ENCODE results near the gene LURAP1L. TPM values are rescaled to one million over a fixed set of nuclear protein-coding genes. Genes with fewer than 3 reads are reported as not detected.

Gene LURAP1L
- total RNA-seq, 2 experiments from 2014 or later = not detected

GRCh38 chr9:12760758-12761157 is 14.1 kb upstream of the LURAP1L start:
- no peak for DNase-seq
- ChIA-PET CTCF (no interaction called here), POLR2A (no interaction called here)
- no peak overlapping the region for H3K4me3 Mint-ChIP-seq
- no peaks in the 10 kb centered on the region for H3K27me3 Mint-ChIP-seq
- no peak overlapping the region for H3K27ac Mint-ChIP-seq
- peaks cover 8% of the 10 kb centered on the region for H3K9me3 Mint-ChIP-seq
- H3K4me1 Mint-ChIP-seq = no peaks in the 10 kb centered on the region
- no peaks in the 10 kb centered on the region for H3K36me3 Mint-ChIP-seq (ENCODE audit: low read depth)

DNA sequence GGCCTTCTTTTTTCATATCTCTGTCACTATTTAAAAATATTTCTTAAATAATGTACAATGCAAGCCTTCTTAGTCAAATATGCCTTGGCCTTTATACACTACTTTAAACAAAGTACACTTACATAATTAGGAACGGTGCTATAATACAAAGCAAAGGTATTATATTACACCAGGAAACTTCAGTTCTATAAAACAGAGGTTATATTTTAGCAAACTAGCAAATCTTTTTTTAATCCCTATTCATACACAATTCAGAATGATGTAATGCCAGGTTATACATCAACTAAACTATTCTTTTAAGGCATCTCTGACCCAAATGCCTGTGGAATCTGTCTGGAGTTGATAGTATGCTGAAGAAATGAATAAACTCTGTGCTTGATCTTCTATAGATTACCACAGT is 10.7 kb upstream of the LURAP1L start:
- no peaks in the 10 kb centered on the region for H3K36me3 Mint-ChIP-seq (ENCODE audit: low read depth)
- ChIA-PET CTCF (interaction anchor here (0.7 kb wide), 1 partner anchor 10 kb away, joined by 5 read pairs; no protein-coding TSS in a partner anchor), POLR2A (no interaction called here)
- H3K9me3 Mint-ChIP-seq = peaks cover 3% of the 10 kb centered on the region
- H3K4me1 Mint-ChIP-seq = no peaks in the 10 kb centered on the region
- no peaks in the 10 kb centered on the region for H3K27me3 Mint-ChIP-seq
- DNase-seq = no peak
- no peak overlapping the region for H3K27ac Mint-ChIP-seq
- H3K4me3 Mint-ChIP-seq = no peak overlapping the region

DNA sequence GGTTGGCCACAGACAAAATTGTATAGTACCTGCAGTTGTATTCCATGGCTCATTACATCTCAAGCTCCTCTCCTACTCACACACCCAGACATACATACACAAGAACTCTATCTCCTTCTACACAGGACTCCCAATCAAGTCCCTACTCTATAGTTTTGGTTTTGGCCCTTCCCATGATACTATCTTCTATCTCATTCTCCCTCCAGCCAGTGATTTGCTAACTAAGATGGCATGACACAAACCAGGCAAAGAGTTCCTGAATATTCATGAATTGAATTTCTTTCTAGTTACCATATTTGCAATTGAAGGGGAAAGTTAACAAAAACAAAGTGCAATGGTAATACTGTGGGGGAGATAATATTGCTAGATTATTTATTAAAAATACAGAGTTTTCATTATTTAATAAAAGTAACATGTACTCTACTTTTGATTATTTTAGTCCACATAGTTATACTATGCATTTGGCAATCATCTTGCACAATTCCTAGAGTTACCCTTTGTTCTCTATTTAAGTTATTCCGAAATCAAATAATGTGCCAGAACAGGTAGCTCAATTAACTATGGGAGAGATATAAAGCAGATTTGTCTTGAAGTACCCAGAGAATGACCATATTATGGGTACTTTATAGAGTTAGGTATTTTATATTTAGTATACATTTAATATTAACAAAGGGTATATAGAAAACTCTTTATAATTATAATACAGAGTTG is 9.6 kb upstream of the LURAP1L start:
- Mint-ChIP-seq H3K27ac (no peak overlapping the region), H3K27me3 (no peaks in the 10 kb centered on the region), H3K4me3 (no peak overlapping the region), H3K4me1 (no peaks in the 10 kb centered on the region), H3K9me3 (peaks cover 3% of the 10 kb centered on the region), H3K36me3 (ENCODE audit: low read depth) (no peaks in the 10 kb centered on the region)
- POLR2A ChIA-PET = no interaction called here
- CTCF ChIA-PET = no interaction called here
- DNase-seq = no peak

DNA sequence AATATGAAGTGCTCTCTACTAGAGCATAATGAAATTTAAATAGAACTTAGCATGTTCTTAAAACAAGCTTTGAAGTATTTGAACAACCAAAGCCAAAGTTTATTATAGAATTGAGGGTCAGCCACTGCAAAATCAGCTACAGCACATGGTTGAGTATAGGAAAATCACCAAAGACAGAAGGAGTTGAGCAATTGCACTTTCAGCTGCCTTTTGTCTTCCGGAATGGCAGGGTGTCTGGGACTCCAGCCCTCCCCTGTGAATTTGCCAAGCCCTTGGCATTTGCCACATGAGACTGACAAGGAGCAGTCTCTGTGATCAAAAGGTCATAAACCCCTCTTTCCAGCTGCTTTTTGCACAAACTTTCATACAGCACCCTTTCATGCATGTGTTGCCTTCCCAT is 8.5 kb upstream of the LURAP1L start:
- Mint-ChIP-seq H3K9me3 (peaks cover 3% of the 10 kb centered on the region), H3K4me1 (no peaks in the 10 kb centered on the region), H3K27me3 (no peaks in the 10 kb centered on the region), H3K4me3 (no peak overlapping the region), H3K36me3 (ENCODE audit: low read depth) (no peaks in the 10 kb centered on the region), H3K27ac (no peak overlapping the region)
- CTCF ChIA-PET = no interaction called here
- POLR2A ChIA-PET = no interaction called here
- no peak for DNase-seq

DNA sequence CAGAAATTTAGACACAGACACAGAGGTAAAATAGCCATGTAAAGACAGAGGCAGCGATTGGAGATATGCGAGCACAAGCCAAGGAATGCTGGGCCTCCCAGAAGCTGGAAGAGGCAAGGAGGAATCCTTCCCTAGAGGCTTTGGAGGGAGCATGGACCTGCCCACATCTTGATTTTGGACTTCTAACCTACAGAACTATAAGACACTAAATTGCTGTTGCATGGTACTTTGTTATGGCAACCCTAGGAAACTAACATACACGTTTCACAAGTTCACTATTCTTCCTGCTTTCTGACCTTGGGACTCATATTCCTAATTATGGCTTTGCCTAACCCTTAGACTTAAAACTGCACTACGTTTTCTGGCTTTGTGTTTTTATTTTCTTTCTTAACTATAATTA is 4.6 kb upstream of the LURAP1L start:
- no peak for DNase-seq
- POLR2A ChIA-PET = no interaction called here
- Mint-ChIP-seq H3K27me3 (peaks cover 6% of the 10 kb centered on the region), H3K4me1 (no peaks in the 10 kb centered on the region), H3K9me3 (no peaks in the 10 kb centered on the region), H3K27ac (no peak overlapping the region), H3K36me3 (ENCODE audit: low read depth) (no peaks in the 10 kb centered on the region), H3K4me3 (no peak overlapping the region)
- CTCF ChIA-PET = no interaction called here

GRCh38 chr9:12771891-12772290 is 2.9 kb upstream of the LURAP1L start:
- ChIA-PET CTCF (interaction anchor here (0.6 kb wide), 1 partner anchor 132 kb away, joined by 4 read pairs; no protein-coding TSS in a partner anchor), POLR2A (no interaction called here)
- no peak for DNase-seq
- no peaks in the 10 kb centered on the region for H3K4me1 Mint-ChIP-seq
- H3K9me3 Mint-ChIP-seq = no peaks in the 10 kb centered on the region
- H3K27ac Mint-ChIP-seq = no peak overlapping the region
- H3K4me3 Mint-ChIP-seq = no peak overlapping the region
- peaks cover 18% of the 10 kb centered on the region for H3K27me3 Mint-ChIP-seq
- H3K36me3 Mint-ChIP-seq (ENCODE audit: low read depth) = no peaks in the 10 kb centered on the region

- Mint-ChIP-seq H3K36me3 (ENCODE audit: low read depth) (no peaks in the 10 kb centered on the region), H3K4me1 (no peaks in the 10 kb centered on the region), H3K9me3 (no peaks in the 10 kb centered on the region), H3K4me3 (no peak overlapping the region), H3K27ac (no peak overlapping the region), H3K27me3 (peaks cover 18% of the 10 kb centered on the region)
- ChIA-PET CTCF (no interaction called here), POLR2A (no interaction called here)
- DNase-seq = no peak
Observed at GRCh38 chr9:12773562-12773961, 1.3 kb upstream of the LURAP1L start.

GRCh38 chr9:12775679-12776512 is 1.1 kb downstream of the LURAP1L start:
- Mint-ChIP-seq H3K9me3 (no peaks in the 10 kb centered on the region), H3K4me3 (peak overlapping the region; percentile 13), H3K27ac (no peak overlapping the region), H3K27me3 (peaks cover 18% of the 10 kb centered on the region), H3K4me1 (no peaks in the 10 kb centered on the region), H3K36me3 (ENCODE audit: low read depth) (no peaks in the 10 kb centered on the region)
- ChIA-PET POLR2A (no interaction called here), CTCF (no interaction called here)
- DNase-seq = no peak

GRCh38 chr9:12776513-12777055 is 1.8 kb downstream of the LURAP1L start:
- Mint-ChIP-seq H3K4me1 (no peaks in the 10 kb centered on the region), H3K27ac (no peak overlapping the region), H3K27me3 (peaks cover 18% of the 10 kb centered on the region), H3K4me3 (no peak overlapping the region), H3K9me3 (peaks cover 3% of the 10 kb centered on the region), H3K36me3 (ENCODE audit: low read depth) (no peaks in the 10 kb centered on the region)
- POLR2A ChIA-PET = no interaction called here
- CTCF ChIA-PET = no interaction called here
- no peak for DNase-seq

DNA sequence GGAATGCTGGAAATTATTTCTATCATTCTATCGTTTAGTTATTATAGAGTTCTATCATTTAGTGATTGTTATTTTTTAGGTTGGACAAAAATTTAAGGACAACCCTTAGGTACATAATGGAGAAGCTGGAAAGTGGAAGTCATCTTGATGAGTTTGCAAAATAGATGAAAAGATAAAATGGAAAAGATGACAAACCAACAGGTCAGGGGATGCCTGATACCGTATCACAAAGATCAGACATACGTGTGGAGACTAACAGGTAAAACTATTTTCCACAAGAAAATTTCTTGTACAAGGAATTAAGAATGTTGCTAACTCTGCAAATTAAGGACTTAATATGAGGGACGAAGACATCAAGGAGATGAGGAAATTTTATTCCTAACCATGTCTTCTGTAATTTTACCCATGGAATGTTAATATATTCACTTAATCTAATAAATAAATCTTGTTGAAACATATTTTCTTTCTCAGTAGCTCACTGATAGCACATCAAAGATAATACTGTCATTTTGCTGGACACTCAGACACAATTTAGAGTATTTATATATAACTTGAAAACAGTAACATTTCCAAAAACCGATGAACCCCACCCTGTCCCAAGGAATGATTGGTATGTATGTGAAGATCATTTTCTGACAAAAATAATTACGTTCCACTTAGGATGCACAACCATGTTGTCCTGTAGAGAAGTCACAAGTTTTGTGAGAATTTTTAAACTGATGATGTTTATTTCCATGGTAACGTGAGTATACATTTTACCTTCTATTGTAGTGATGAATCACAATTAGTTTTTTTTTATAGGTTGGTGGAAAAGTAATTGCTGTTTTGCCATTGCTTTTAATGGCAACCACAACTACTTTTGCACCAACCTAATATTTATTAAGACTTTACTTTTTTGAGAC is 2.6 kb downstream of the LURAP1L start:
- H3K27me3 Mint-ChIP-seq = peaks cover 18% of the 10 kb centered on the region
- POLR2A ChIA-PET = no interaction called here
- no peaks in the 10 kb centered on the region for H3K36me3 Mint-ChIP-seq (ENCODE audit: low read depth)
- no peak for DNase-seq
- CTCF ChIA-PET = interaction anchor here (0.6 kb wide), 1 partner anchor 367 kb away, joined by 7 read pairs; no protein-coding TSS in a partner anchor
- no peaks in the 10 kb centered on the region for H3K4me1 Mint-ChIP-seq
- no peak overlapping the region for H3K27ac Mint-ChIP-seq
- H3K9me3 Mint-ChIP-seq = peaks cover 3% of the 10 kb centered on the region
- H3K4me3 Mint-ChIP-seq = no peak overlapping the region

- Mint-ChIP-seq H3K36me3 (ENCODE audit: low read depth) (no peaks in the 10 kb centered on the region), H3K4me3 (no peak overlapping the region), H3K4me1 (no peaks in the 10 kb centered on the region), H3K9me3 (peaks cover 3% of the 10 kb centered on the region), H3K27me3 (peaks cover 18% of the 10 kb centered on the region), H3K27ac (no peak overlapping the region)
- ChIA-PET CTCF (no interaction called here), POLR2A (no interaction called here)
- no peak for DNase-seq
Observed at GRCh38 chr9:12778389-12778788, 3.6 kb downstream of the LURAP1L start.

GRCh38 chr9:12781226-12781733 is 6.5 kb downstream of the LURAP1L start:
- Mint-ChIP-seq H3K27ac (no peak overlapping the region), H3K9me3 (peaks cover 3% of the 10 kb centered on the region), H3K4me3 (no peak overlapping the region), H3K4me1 (no peaks in the 10 kb centered on the region), H3K36me3 (ENCODE audit: low read depth) (no peaks in the 10 kb centered on the region), H3K27me3 (peaks cover 5% of the 10 kb centered on the region)
- DNase-seq = no peak
- CTCF ChIA-PET = no interaction called here
- POLR2A ChIA-PET = no interaction called here
